K562 (cell line): ENCODE data around the gene CSRNP3. TPM values are rescaled to one million over a fixed set of nuclear protein-coding genes. Genes with fewer than 3 reads are reported as not detected.

Experiments used
- ATAC-seq: fragments of 200-7000 bp; cut with Tn5 transposase; 3 replicates; pipeline ENCODE4 v1.9.1; 2020; ENCODE audit warnings: moderate library complexity
- BruUV-seq: library from RNA; stranded (reverse); fragments of 400-500 nt; replicated peaks from 2 replicates; lab custom pipeline; 2021; lab: Mats Ljungman, UMichigan
- CTCF ChIA-PET: fragments of 300-600 bp; formaldehyde crosslinking; extraction: SDS; loops from one replicate; lab custom pipeline; 2021; ENCODE audit warnings: low intra/inter-chr PET ratio; lab: Yijun Ruan, JAX
- POLR2A ChIA-PET: fragments of 300-600, 350-650 bp; sonication (Branson Sonifier 250); formaldehyde crosslinking; extraction: SDS; loops from one replicate; lab custom pipeline; 2021; ENCODE audit warnings: antibody characterized with exemption, inconsistent platforms; lab: Yijun Ruan, JAX
- DNase-seq, 4 experiments: peaks; one replicate each; pipeline versions ENCODE4 v3.0.0 to v3.0.0-alpha.2; 2011 to 2018; ENCODE audit warnings: low spot score in 3 of 4, mixed read lengths in 3 of 4; ENCODE audit errors: extremely low read depth in 1 of 4
- FAIRE-seq: peaks from 2 replicates; lab custom pipeline; 2011; peaks lifted over from hg19 to GRCh38; lab: Jason Lieb, UNC
- H2AFZ ChIP-seq: 2 replicates; pipeline ENCODE4 v1.6.0; 2011; ENCODE audit warnings: low read depth, low read length, control low read depth, inconsistent platforms
- H3K27ac ChIP-seq: fragments of 200-600 bp; 3 replicates; pipeline ENCODE4 v1.8.0; 2011; ENCODE audit warnings: low read depth, mild to moderate bottlenecking, control low read depth, inconsistent platforms, low read length, moderate library complexity, mixed read lengths; ENCODE audit errors: extremely low read depth
- H3K27me3 ChIP-seq, 2 experiments: fragments of 300-600 bp in 1 of 2; 2 replicates in 1 of 2; 3 replicates in 1 of 2; pipeline versions ENCODE4 v1.6.0 to v1.8.0; 2011; ENCODE audit warnings: inconsistent platforms in 2 of 2, low read length in 2 of 2, mild to moderate bottlenecking in 1 of 2, mixed read lengths in 1 of 2, moderate library complexity in 1 of 2; ENCODE audit not compliant: control insufficient read depth in 2 of 2, insufficient read depth in 2 of 2
- H3K36me3 ChIP-seq: fragments of 300-600 bp; 3 replicates; pipeline ENCODE4 v1.8.0; 2011; ENCODE audit warnings: mild to moderate bottlenecking, low read length, inconsistent platforms; ENCODE audit not compliant: control insufficient read depth, insufficient read depth
- H3K4me1 ChIP-seq, 2 experiments: fragments of 200-600 bp in 1 of 2; replicated peaks in 1 of 2; 2 replicates in 1 of 2; 3 replicates in 1 of 2; pipeline versions ENCODE4 v1.5.1 to v1.8.0; 2011; ENCODE audit warnings: inconsistent platforms in 2 of 2, low read length in 2 of 2, mild to moderate bottlenecking in 1 of 2, mixed read lengths in 1 of 2, moderate library complexity in 1 of 2; ENCODE audit not compliant: control insufficient read depth in 2 of 2, insufficient read depth in 2 of 2
- H3K4me2 ChIP-seq: 2 replicates; pipeline ENCODE4 v1.6.1; 2011; ENCODE audit warnings: low read length, control low read depth, inconsistent platforms, mixed read lengths; ENCODE audit not compliant: insufficient read depth
- H3K4me3 ChIP-seq: fragments of 200-600 bp; sonication (generic), shearing (Covaris generic); 2 replicates; pipeline ENCODE4 v1.5.1; 2016; ENCODE audit warnings: control low read depth, inconsistent platforms
- H3K79me2 ChIP-seq: fragments of 200-600 bp; 3 replicates; pipeline ENCODE4 v1.8.0; 2011; ENCODE audit warnings: low read length, inconsistent platforms; ENCODE audit not compliant: control insufficient read depth, insufficient read depth
- H3K9ac ChIP-seq, 2 experiments: 2 replicates each; pipeline versions ENCODE4 v1.6.0 to v1.6.1; 2011; ENCODE audit warnings: low read depth in 2 of 2, low read length in 2 of 2, control low read depth in 1 of 2, inconsistent platforms in 1 of 2, mild to moderate bottlenecking in 1 of 2, mixed read lengths in 1 of 2; ENCODE audit not compliant: insufficient read depth in 1 of 2
- H3K9me1 ChIP-seq: one replicate; pipeline ENCODE4 v1.6.0; 2011; ENCODE audit warnings: inconsistent platforms, mild to moderate bottlenecking, low read length, moderate library complexity; ENCODE audit not compliant: control insufficient read depth, insufficient read depth
- H3K9me3 ChIP-seq: replicated peaks from 2 replicates; pipeline ENCODE4 v1.5.1; 2011; ENCODE audit warnings: low read depth, low read length, inconsistent platforms; ENCODE audit not compliant: control insufficient read depth, insufficient read depth
- H4K20me1 ChIP-seq: replicated peaks from 2 replicates; pipeline ENCODE4 v1.6.1; 2011; ENCODE audit warnings: low read length, inconsistent platforms, mixed read lengths; ENCODE audit not compliant: control insufficient read depth, insufficient read depth
- EHMT2 ChIP-seq: fragments of 450-650 bp; IDR thresholded peaks from 2 replicates; pipeline ENCODE4 v1.6.1; 2018; ENCODE audit warnings: antibody characterized with exemption
- POLR2AphosphoS2 ChIP-seq: IDR thresholded peaks from 2 replicates; pipeline ENCODE4 v1.6.1; 2012; ENCODE audit warnings: low read length, improper control_type of control experiment
- ZNF212 ChIP-seq: fragments of 450-650 bp; formaldehyde crosslinking; IDR thresholded peaks from 2 replicates; pipeline ENCODE4 v1.4.0; 2020; ENCODE audit warnings: mild to moderate bottlenecking
- WGBS: fragments of 100-300 bp; shearing (Covaris generic); methylation state at CpG from one replicate; pipeline ENCODE4 v1.1.6; 2016; ENCODE audit warnings: low coverage, mixed read lengths; ENCODE audit not compliant: insufficient coverage; ENCODE audit errors: missing lambda C conversion rate; 5-methylcytosine and 5-hydroxymethylcytosine counted together
- in situ Hi-C: fragments of 300-500 bp; cut with MboI; formaldehyde crosslinking; loops from 4 replicates; pipeline ENCODE4 v1.15.0; 2018; ENCODE audit warnings: inconsistent platforms, mixed read lengths
- intact Hi-C: fragments of 100-400 bp; cut with micrococcal nuclease; formaldehyde crosslinking; loops from 2 replicates; pipeline ENCODE4 v1.14.2; 2022
- polyA plus RNA-seq, 8 experiments: library from polyadenylated mRNA; depleted of rRNA in 4 of 8; stranded (reverse) in 5 of 8; unstranded in 3 of 8; fragments of >200 nt; fragmentation: Nextera tagmentation in 2 of 8; fragmentation: Illumina TruSeq in 1 of 8; extraction: Ambion mirVana in 2 of 8; extraction: Trizol in 1 of 8; gene quantifications; 2 replicates each; pipeline versions ENCODE4 v1.2.1 to v1.2.3, GENCODE V29; 2011 to 2014; ENCODE audit warnings: inconsistent platforms in 1 of 8, missing spikeins in 1 of 8
- total RNA-seq, 7 experiments: library from RNA; depleted of rRNA in 6 of 7; stranded (reverse); fragments of >200 nt in 6 of 7; fragmentation: Illumina TruSeq in 2 of 7; extraction: Trizol in 2 of 7; gene quantifications; 2 replicates each; pipeline versions ENCODE4 v1.2.1 to v1.2.3, GENCODE V29; 2011 to 2021; ENCODE audit warnings: low replicate concordance in 1 of 7
- TF ChIP-seq, protein P1 (sequence below), 2 experiments: fragments of 450-650 bp; IDR thresholded peaks; 2 replicates each; pipeline ENCODE4 v1.6.1; 2016

CSRNP3 gene
- total and polyA plus RNA-seq, 9 of the 15 experiments (the other 6 are each of a cell fraction or from before 2014, with no cell fraction given), result not detected

DNA sequence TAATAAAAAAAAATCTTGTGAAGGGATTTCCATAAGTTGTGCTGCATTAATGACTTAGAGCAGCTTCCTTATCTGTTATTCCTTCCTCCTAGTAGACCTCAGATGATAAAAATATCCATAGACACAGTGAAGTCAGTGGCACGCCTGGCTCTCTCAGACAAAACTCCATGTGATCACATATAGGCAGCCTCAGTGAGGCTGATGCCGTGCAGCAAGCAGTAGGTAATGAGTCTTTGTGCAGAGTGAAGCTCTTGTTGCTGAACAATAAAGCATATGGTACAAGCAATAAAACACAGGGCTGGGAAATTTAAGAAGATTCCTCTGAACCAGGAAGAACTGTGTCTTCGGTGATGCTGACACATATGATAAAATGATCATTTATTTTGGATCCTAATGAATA, 102.7 kb downstream of the CSRNP3 start:
- no peak overlapping the region for H3K4me2 ChIP-seq
- H3K27ac ChIP-seq, result no peak overlapping the region
- CTCF ChIA-PET, result no interaction called here
- no peaks in the 10 kb centered on the region for H3K36me3 ChIP-seq
- no peak overlapping the region for H3K9ac ChIP-seq
- in situ Hi-C loops, result no loop called here
- TF ChIP-seq EHMT2 (no peak), ZNF212 (CRISPR knock-in tag) (no peak), POLR2AphosphoS2 (no peak)
- TF ChIP-seq, protein P1, sequence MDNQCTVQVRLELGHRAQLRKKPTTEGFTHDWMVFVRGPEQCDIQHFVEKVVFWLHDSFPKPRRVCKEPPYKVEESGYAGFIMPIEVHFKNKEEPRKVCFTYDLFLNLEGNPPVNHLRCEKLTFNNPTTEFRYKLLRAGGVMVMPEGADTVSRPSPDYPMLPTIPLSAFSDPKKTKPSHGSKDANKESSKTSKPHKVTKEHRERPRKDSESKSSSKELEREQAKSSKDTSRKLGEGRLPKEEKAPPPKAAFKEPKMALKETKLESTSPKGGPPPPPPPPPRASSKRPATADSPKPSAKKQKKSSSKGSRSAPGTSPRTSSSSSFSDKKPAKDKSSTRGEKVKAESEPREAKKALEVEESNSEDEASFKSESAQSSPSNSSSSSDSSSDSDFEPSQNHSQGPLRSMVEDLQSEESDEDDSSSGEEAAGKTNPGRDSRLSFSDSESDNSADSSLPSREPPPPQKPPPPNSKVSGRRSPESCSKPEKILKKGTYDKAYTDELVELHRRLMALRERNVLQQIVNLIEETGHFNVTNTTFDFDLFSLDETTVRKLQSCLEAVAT (IDR thresholded peaks at IDR 0.05), result no peak
- TF ChIP-seq, all 486 proteins: peak for 0
- POLR2A ChIA-PET, result no interaction called here
- FAIRE-seq (no peak), DNase-seq (no peak), ATAC-seq (no peak)
- H2AFZ ChIP-seq, result no peak overlapping the region
- no peak overlapping the region for H3K4me3 ChIP-seq
- no peaks in the 10 kb centered on the region; the same call in none of the 2 replicates for H3K9me3 ChIP-seq
- intact Hi-C loops, result no loop called here
- no peaks in the 10 kb centered on the region for H4K20me1 ChIP-seq
- H3K79me2 ChIP-seq, result no peaks in the 10 kb centered on the region
- no peaks in the 10 kb centered on the region for H3K9me1 ChIP-seq
- no TSS peak for BruUV-seq
- no peaks in the 10 kb centered on the region for H3K4me1 ChIP-seq
- H3K27me3 ChIP-seq, result no peaks in the 10 kb centered on the region
- WGBS, result 0% methylated on average over 3 of the region's 3 CpGs
